Measurements from ENCODE around the gene DEPP1. TPM values are rescaled to one million over a fixed set of nuclear protein-coding genes. Genes with fewer than 3 reads are reported as not detected.

DEPP1 gene
- total and polyA plus RNA-seq, 7 experiments from 2014 or later, result 0.24 to 4.0 (median 0.54) TPM; not detected in 1

DNA sequence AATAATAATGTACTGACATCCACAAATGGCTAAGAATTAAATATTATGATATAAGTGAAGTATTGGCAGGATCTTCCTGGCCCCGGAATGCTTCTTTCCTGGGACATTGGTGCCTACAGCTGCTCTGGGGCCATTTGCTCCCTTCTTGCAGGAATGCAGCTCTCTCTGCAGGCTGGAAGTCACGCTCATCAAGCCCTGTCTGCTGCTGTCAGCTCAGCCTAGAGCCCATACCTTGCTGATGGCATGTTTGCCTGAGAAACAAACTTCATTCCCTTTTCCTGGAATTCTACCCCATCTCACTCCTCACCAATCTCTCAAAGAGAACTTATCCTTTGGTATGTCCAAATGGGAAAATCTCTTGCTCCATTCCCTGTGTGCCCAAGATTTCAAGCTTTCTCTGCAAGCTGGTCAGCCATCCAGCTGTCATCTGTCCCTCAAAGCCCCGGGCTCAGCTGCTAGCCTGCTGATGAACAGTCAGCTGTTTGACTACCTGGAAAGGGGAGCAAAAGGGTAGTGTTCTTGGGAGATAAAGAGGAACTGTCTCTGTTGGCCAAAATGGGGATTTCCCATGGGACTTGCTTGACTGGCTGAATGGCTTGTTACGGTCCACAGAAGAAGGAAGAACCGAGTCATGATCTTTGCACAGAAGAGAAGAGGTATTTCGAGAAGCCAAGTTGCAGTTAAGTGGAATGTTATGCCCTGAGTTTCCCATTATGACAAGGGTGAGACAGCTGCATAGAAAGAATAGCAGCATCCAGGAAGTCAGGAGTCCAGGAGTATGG lies 31.0 kb downstream of the DEPP1 start:
- Histone ChIP-seq H3K27me3 (ENCODE audit: control insufficient read depth in 2 of 2, insufficient read depth in 2 of 2, low read length in 2 of 2) (no peaks in the 10 kb centered on the region), H3K9me3 (ENCODE audit: control insufficient read depth in 2 of 3, low read length in 3 of 3) (peaks cover 0 to 3% (median 3%) of the 10 kb centered on the region in 3 experiments), H3K27ac (ENCODE audit: low read depth, low read length) (no peak overlapping the region), H3K4me1 (ENCODE audit: control insufficient read depth in 2 of 2, insufficient read depth in 2 of 2, low read length in 2 of 2) (no peaks in the 10 kb centered on the region), H3K36me3 (ENCODE audit: control insufficient read depth in 2 of 3, insufficient read depth in 3 of 3, low read length in 3 of 3) (no peaks in the 10 kb centered on the region), H3K4me3 (ENCODE audit: low read length) (no peak overlapping the region)
- POLR2A ChIA-PET, result no interaction called here
- Mint-ChIP-seq H3K4me3 (no peak overlapping the region), H3K27me3 (peaks cover 6 to 20% (median 11%) of the 10 kb centered on the region in 5 donors), H3K4me1 (peaks cover 0 to 21% (median 0%) of the 10 kb centered on the region in 7 donors), H3K9me3 (peaks cover 0 to 24% (median 16%) of the 10 kb centered on the region in 11 donors), H3K27ac (no peak overlapping the region), H3K36me3 (peaks cover 0 to 11% (median 5%) of the 10 kb centered on the region in 5 donors)
- intact Hi-C loops (cut with micrococcal nuclease), result no loop called here
- DNase-seq (no peak), ATAC-seq (peak; percentile 56)
- CTCF ChIA-PET, result no interaction called here

DNA sequence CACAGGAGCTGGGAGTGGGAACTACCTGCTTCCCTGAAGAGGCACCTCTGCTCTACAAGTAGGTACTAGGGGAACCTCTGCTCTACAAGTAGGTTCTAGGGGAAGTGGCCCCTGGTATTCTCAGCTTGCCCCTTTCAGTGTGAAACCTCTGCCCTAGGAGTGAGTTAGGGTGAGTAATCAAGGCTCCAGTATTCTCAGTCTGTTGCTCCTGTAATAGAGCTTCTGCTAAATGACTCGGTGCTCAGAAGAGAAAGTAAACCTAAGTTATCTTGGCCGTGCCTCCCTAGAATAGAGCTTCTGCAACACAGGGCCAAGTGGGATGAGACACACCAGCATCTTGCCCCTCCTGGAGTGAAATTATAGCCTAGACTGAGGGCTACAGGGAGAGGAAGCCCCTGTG lies 32.4 kb downstream of the DEPP1 start:
- H3K4me3 Mint-ChIP-seq, result no peak overlapping the region

DNA sequence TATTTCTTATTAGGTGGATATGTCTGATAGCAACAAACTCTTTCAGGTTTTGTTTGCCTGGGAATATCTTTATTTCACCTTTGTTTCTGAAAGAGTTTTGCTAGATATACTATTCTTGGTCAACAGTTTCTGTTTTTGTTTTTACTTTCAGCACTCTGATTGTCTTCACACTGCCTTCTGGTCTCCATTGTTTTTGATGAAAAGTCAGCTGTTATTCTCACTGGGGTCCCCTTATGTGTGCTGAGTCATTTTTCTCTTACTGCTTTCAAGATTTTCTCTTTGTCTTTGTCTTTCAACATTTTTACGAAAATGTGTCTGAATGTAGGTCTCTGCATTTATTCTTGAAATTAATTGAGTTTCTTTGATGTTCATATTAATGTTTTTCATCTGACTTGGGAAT lies 34.3 kb downstream of the DEPP1 start:
- H3K27me3 ChIP-seq (ENCODE audit: control insufficient read depth in 2 of 2, insufficient read depth in 2 of 2, low read length in 2 of 2), result no peaks in the 10 kb centered on the region
- intact Hi-C loops (cut with micrococcal nuclease), result no loop called here
- Mint-ChIP-seq H3K27me3 (peaks cover 14 to 33% (median 22%) of the 10 kb centered on the region in 5 donors), H3K9me3 (peaks cover 0 to 43% (median 16%) of the 10 kb centered on the region in 11 donors), H3K4me1 (peaks cover 0 to 10% (median 0%) of the 10 kb centered on the region in 7 donors), H3K36me3 (peaks cover 0 to 11% (median 0%) of the 10 kb centered on the region in 5 donors), H3K4me3 (no peak overlapping the region), H3K27ac (no peak overlapping the region)
- no peaks in the 10 kb centered on the region for H3K36me3 ChIP-seq (ENCODE audit: control insufficient read depth in 2 of 3, insufficient read depth in 3 of 3, low read length in 3 of 3)
- peaks cover 0 to 3% (median 3%) of the 10 kb centered on the region in 3 experiments for H3K9me3 ChIP-seq (ENCODE audit: control insufficient read depth in 2 of 3, low read length in 3 of 3)
- no peak for ATAC-seq
- ChIA-PET POLR2A (no interaction called here), CTCF (no interaction called here)
- no peak overlapping the region for H3K27ac ChIP-seq (ENCODE audit: low read depth, low read length)
- DNase-seq, result no peak
- no peak overlapping the region for H3K4me3 ChIP-seq (ENCODE audit: low read length)
- H3K4me1 ChIP-seq (ENCODE audit: control insufficient read depth in 2 of 2, insufficient read depth in 2 of 2, low read length in 2 of 2), result no peaks in the 10 kb centered on the region

More for the DNA sequence above, 32.4 kb downstream of the DEPP1 start:
- ChIA-PET POLR2A (no interaction called here), CTCF (no interaction called here)
- Histone ChIP-seq H3K9me3 (ENCODE audit: control insufficient read depth in 2 of 3, low read length in 3 of 3) (peaks cover 0 to 3% (median 3%) of the 10 kb centered on the region in 3 experiments), H3K27me3 (ENCODE audit: control insufficient read depth in 2 of 2, insufficient read depth in 2 of 2, low read length in 2 of 2) (no peaks in the 10 kb centered on the region), H3K4me3 (ENCODE audit: low read length) (no peak overlapping the region), H3K4me1 (ENCODE audit: control insufficient read depth in 2 of 2, insufficient read depth in 2 of 2, low read length in 2 of 2) (no peaks in the 10 kb centered on the region), H3K36me3 (ENCODE audit: control insufficient read depth in 2 of 3, insufficient read depth in 3 of 3, low read length in 3 of 3) (no peaks in the 10 kb centered on the region), H3K27ac (ENCODE audit: low read depth, low read length) (no peak overlapping the region)
- Mint-ChIP-seq H3K36me3 (peaks cover 0 to 11% (median 2%) of the 10 kb centered on the region in 5 donors), H3K27me3 (peaks cover 12 to 24% (median 21%) of the 10 kb centered on the region in 5 donors), H3K27ac (no peak overlapping the region), H3K9me3 (peaks cover 0 to 31% (median 16%) of the 10 kb centered on the region in 11 donors), H3K4me1 (peaks cover 0 to 20% (median 0%) of the 10 kb centered on the region in 7 donors)
- ATAC-seq, result peak; percentile 55
- intact Hi-C loops (cut with micrococcal nuclease), result no loop called here
- no peak for DNase-seq

DNA sequence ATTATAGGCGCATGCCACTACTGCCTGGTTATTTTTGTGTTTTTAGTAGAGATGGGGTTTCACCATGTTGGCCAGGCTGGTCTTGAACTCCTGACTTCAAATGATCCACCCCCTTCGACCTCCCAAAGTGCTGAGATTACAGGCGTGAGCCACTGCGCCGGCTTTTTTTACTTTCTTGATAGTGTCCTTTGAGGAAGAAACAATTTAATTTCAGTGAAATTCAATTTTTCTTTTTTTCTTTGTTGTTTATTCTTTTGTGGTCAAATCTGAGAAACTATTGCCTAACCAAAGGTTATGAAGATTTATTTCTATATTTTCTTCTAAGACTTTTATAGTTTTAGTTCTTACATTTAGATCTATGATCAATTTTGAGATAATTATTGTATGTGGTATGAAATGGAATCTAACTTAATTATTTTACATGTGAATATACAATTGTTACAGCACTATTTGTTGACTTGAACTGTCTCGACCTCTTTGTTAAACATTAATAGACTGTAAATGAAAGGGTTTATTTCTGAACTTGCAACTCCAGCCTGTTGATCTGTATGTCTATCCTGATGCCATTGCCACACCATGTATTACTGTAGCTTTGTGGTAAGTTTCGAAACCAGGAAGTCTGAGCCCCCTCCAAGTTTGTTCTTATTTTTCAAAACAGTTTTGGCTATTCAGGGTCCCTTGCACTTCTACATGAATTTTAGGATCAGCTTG lies 38.8 kb downstream of the DEPP1 start:
- no peaks in the 10 kb centered on the region for H3K27me3 ChIP-seq (ENCODE audit: control insufficient read depth in 2 of 2, insufficient read depth in 2 of 2, low read length in 2 of 2)
- peaks cover 0 to 3% (median 3%) of the 10 kb centered on the region in 3 experiments for H3K9me3 ChIP-seq (ENCODE audit: control insufficient read depth in 2 of 3, low read length in 3 of 3)
- no peaks in the 10 kb centered on the region for H3K4me1 ChIP-seq (ENCODE audit: control insufficient read depth in 2 of 2, insufficient read depth in 2 of 2, low read length in 2 of 2)
- H3K27ac Mint-ChIP-seq, result no peak overlapping the region
- no peak overlapping the region for H3K4me3 Mint-ChIP-seq
- DNase-seq (no peak), ATAC-seq (no peak)
- H3K4me1 Mint-ChIP-seq, result peaks cover 7 to 13% (median 10%) of the 10 kb centered on the region in 7 donors
- H3K36me3 Mint-ChIP-seq, result peaks cover 0 to 11% (median 4%) of the 10 kb centered on the region in 5 donors
- H3K27me3 Mint-ChIP-seq, result peaks cover 15 to 47% (median 27%) of the 10 kb centered on the region in 5 donors
- H3K9me3 Mint-ChIP-seq, result peaks cover 0 to 36% (median 14%) of the 10 kb centered on the region in 11 donors
- H3K4me3 ChIP-seq (ENCODE audit: low read length), result no peak overlapping the region
- CTCF ChIA-PET, result no interaction called here
- H3K36me3 ChIP-seq (ENCODE audit: control insufficient read depth in 2 of 3, insufficient read depth in 3 of 3, low read length in 3 of 3), result no peaks in the 10 kb centered on the region
- intact Hi-C loops (cut with micrococcal nuclease), result no loop called here
- H3K27ac ChIP-seq (ENCODE audit: low read depth, low read length), result no peak overlapping the region
- POLR2A ChIA-PET, result no interaction called here

DNA sequence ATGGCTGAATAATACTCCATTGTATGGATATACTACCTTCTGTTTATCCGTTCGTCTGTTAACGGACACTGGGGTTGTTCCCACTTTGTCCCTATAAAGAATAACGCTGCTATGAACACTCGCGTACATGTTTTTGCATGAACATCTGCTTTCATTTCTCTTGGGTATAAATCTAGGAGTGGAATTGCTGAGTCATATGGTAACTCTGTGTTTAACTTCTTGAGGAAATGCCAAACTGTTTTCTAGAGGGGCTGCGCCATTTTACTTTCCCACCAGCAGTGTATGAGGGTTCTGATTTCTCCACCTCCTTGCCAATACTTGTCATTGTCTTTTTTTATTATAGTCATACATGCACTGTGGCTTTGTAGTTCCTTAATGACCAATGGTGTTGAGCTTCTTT lies 39.7 kb downstream of the DEPP1 start:
- Histone ChIP-seq H3K4me1 (ENCODE audit: control insufficient read depth in 2 of 2, insufficient read depth in 2 of 2, low read length in 2 of 2) (no peaks in the 10 kb centered on the region), H3K27me3 (ENCODE audit: control insufficient read depth in 2 of 2, insufficient read depth in 2 of 2, low read length in 2 of 2) (no peaks in the 10 kb centered on the region), H3K36me3 (ENCODE audit: control insufficient read depth in 2 of 3, insufficient read depth in 3 of 3, low read length in 3 of 3) (no peaks in the 10 kb centered on the region), H3K4me3 (ENCODE audit: low read length) (no peak overlapping the region), H3K27ac (ENCODE audit: low read depth, low read length) (no peak overlapping the region), H3K9me3 (ENCODE audit: control insufficient read depth in 2 of 3, low read length in 3 of 3) (no peaks in the 10 kb centered on the region)
- no peak for ATAC-seq
- intact Hi-C loops (cut with micrococcal nuclease), result no loop called here
- peaks cover 7 to 13% (median 10%) of the 10 kb centered on the region in 7 donors for H3K4me1 Mint-ChIP-seq
- no peak for DNase-seq
- ChIA-PET POLR2A (no interaction called here), CTCF (interaction anchor here (0.6 to 1.3 kb wide), 2 partner anchors 28 to 53 kb away, joined by 3 read pairs; no protein-coding TSS in a partner anchor)
- no peak overlapping the region for H3K27ac Mint-ChIP-seq
- no peak overlapping the region for H3K4me3 Mint-ChIP-seq
- peaks cover 0 to 6% (median 0%) of the 10 kb centered on the region in 5 donors for H3K36me3 Mint-ChIP-seq
- peaks cover 12 to 42% (median 21%) of the 10 kb centered on the region in 5 donors for H3K27me3 Mint-ChIP-seq
- peaks cover 0 to 27% (median 7%) of the 10 kb centered on the region in 11 donors for H3K9me3 Mint-ChIP-seq

DNA sequence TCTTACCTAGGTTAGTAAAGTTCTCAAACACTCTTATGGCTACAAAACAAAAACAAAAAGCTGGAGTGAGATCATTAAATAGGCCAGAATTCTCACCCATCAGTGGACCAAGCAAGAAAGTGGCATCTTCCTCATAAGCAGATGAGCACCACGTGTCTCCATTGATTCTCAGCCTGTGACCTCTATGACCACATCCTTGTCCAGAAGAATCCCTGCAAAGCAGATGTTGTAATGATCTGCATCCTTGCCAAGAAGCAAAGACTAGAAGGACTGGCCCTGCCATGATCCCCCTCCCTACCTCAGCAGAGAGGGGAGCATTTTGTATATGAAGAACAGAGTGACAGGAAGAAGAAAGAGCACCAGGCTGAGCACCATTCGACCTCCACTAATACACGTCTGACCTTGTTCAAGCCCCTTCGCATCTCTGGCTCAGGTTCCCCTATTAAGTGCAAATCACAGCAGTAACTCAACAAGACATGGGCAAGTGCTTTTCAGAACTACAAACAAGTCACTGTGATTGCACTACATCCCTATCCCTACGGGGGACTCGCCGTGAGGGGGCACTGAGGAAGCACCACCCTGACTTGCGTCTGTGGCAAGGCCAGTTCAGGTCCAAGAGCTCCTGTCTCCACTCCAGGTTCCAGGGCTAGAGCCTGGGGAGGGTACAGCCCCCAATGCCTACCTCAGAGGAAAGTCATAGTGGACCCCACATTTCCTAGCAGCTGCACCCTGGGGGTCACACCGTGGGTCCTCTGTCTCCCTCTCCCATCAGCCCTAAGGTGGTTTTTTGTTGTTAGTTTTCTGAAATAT lies 41.2 kb downstream of the DEPP1 start:
- no peaks in the 10 kb centered on the region for H3K27me3 ChIP-seq (ENCODE audit: control insufficient read depth in 2 of 2, insufficient read depth in 2 of 2, low read length in 2 of 2)
- H3K4me1 Mint-ChIP-seq, result peaks cover 7 to 16% (median 11%) of the 10 kb centered on the region in 7 donors
- H3K36me3 ChIP-seq (ENCODE audit: control insufficient read depth in 2 of 3, insufficient read depth in 3 of 3, low read length in 3 of 3), result no peaks in the 10 kb centered on the region
- H3K9me3 Mint-ChIP-seq, result peaks cover 0 to 26% (median 3%) of the 10 kb centered on the region in 11 donors
- no peak overlapping the region for H3K4me3 Mint-ChIP-seq
- no peaks in the 10 kb centered on the region for H3K9me3 ChIP-seq (ENCODE audit: control insufficient read depth in 2 of 3, low read length in 3 of 3)
- no peak overlapping the region for H3K27ac ChIP-seq (ENCODE audit: low read depth, low read length)
- peaks cover 0 to 6% (median 0%) of the 10 kb centered on the region in 5 donors for H3K36me3 Mint-ChIP-seq
- ChIA-PET POLR2A (interaction anchor here (0.6 kb wide), 1 partner anchor 16 kb away, joined by 3 read pairs; no protein-coding TSS in a partner anchor), CTCF (interaction anchor here (1.3 kb wide), 1 partner anchor 30 kb away, joined by 3 read pairs; no protein-coding TSS in a partner anchor)
- ATAC-seq (no peak), DNase-seq (no peak)
- no peak overlapping the region for H3K4me3 ChIP-seq (ENCODE audit: low read length)
- H3K4me1 ChIP-seq (ENCODE audit: control insufficient read depth in 2 of 2, insufficient read depth in 2 of 2, low read length in 2 of 2), result peaks cover 0 to 4% of the 10 kb centered on the region in 2 donors
- no peak overlapping the region for H3K27ac Mint-ChIP-seq
- H3K27me3 Mint-ChIP-seq, result peaks cover 4 to 34% (median 13%) of the 10 kb centered on the region in 5 donors
- intact Hi-C loops (cut with micrococcal nuclease), result no loop called here
